Gastrocnemius medialis (tissue), 4 donors: ENCODE data around the gene VWDE.

Source experiments
- POLR2A ChIP-seq, 2 donors: fragments of 450-650 bp; IDR thresholded peaks; one replicate each; pipeline ENCODE4 v1.6.1; 2017; ENCODE audit warnings: antibody characterized with exemption in 2 of 2, mild to moderate bottlenecking in 2 of 2, moderate library complexity in 2 of 2
- TF ChIP-seq, protein P1 (sequence below), 5 experiments: fragments of 450-650 bp in 3 of 5; fragments of 200-600 bp in 2 of 5; sonication (generic) in 2 of 5; IDR thresholded peaks in 4 of 5; conservative IDR thresholded peaks in 1 of 5; 1 replicate in 4 of 5; 2 replicates in 1 of 5; pipeline ENCODE4 v1.5.1; 2016 to 2019; ENCODE audit warnings: antibody characterized with exemption in 5 of 5, mild to moderate bottlenecking in 3 of 5, moderate library complexity in 3 of 5

- TF ChIP-seq, protein P1, sequence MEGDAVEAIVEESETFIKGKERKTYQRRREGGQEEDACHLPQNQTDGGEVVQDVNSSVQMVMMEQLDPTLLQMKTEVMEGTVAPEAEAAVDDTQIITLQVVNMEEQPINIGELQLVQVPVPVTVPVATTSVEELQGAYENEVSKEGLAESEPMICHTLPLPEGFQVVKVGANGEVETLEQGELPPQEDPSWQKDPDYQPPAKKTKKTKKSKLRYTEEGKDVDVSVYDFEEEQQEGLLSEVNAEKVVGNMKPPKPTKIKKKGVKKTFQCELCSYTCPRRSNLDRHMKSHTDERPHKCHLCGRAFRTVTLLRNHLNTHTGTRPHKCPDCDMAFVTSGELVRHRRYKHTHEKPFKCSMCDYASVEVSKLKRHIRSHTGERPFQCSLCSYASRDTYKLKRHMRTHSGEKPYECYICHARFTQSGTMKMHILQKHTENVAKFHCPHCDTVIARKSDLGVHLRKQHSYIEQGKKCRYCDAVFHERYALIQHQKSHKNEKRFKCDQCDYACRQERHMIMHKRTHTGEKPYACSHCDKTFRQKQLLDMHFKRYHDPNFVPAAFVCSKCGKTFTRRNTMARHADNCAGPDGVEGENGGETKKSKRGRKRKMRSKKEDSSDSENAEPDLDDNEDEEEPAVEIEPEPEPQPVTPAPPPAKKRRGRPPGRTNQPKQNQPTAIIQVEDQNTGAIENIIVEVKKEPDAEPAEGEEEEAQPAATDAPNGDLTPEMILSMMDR (IDR thresholded peaks at IDR 0.05 in 4 of 5, conservative IDR thresholded peaks at IDR 0.05 in 1 of 5): no peak
- TF ChIP-seq POLR2A (IDR thresholded peaks at IDR 0.05): no peak
Measured at GRCh38 chr7:12320987-12321647, 82.5 kb downstream of the VWDE start.
